Inferior parietal cortex (tissue), 1 donor: Measurements from ENCODE around the gene UBE3A.

Experiments
- DNase-seq: peaks from one replicate; pipeline ENCODE4 v3.0.0-alpha.2; 2016; ENCODE audit errors: extremely low spot score

The UBE3A gene

DNA sequence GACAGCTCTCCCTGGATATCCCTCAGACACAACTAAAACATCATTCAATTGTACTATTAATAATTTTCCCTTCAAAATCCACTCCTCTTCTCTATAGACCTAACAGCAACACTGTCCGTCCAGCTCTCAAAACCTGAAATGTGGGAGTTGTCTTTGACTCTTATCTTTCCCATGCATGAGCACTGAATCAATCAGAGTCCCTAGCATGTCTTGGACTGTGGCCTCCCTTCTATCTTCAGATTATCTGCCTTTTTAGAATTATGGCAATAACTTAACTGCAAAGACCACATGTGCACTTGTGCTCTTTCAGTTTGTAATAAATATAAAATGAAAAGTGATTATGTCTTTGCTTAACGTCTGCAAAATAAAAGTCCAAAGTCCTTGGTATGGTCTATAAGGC is 107.0 kb downstream of the UBE3A start:
- no peak for DNase-seq

GRCh38 chr15:25331404-25331803 is 107.4 kb downstream of the UBE3A start:
- DNase-seq = no peak

- no peak for DNase-seq
Observed at GRCh38 chr15:25329696-25330095, 109.1 kb downstream of the UBE3A start.

DNA sequence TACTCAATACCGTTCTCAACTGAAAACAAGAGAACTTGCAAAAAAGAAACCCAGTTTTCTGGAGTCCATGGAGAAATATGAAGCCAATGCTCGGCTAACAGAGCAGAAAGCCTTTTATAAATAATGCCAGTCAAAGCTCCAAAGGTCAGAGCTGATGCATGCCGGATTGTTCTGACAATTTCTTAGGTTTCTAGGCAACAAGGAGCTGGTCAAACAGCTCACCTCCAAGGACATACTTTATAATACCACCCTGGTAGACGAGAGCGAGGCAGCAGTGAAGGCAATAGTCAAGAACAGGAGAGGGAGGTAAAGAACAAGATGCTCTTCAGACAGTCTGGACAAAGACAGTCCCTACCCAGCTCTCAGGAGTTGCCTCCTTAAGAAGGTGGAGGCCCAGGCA is 111.1 kb downstream of the UBE3A start:
- DNase-seq = no peak

- DNase-seq = no peak
Observed at GRCh38 chr15:25325187-25325586, 113.6 kb downstream of the UBE3A start.

DNA sequence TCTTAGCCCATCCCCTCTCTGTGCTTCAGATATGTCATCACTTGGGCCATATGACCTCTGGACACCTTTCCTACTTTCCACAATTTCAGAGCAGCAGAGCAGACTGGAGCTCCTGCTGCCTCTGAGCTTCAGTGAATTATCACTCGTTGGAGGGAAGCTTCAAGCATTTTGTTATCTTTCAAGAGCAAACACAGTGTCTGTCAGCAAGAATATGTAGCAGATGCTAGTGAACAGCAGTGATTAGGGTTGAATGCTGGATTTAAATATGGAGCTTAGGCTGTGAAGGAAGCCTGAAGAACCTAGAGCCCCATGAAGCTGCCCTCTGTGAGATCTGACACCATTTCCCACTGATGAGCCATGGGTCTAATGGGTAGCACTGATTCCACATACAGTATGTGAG is 115.4 kb downstream of the UBE3A start:
- no peak for DNase-seq

- DNase-seq = no peak
Observed at GRCh38 chr15:25287823-25288222, 151.0 kb downstream of the UBE3A start.
